ENCODE results near the gene ANXA5. TPM values are rescaled to one million over a fixed set of nuclear protein-coding genes. Genes with fewer than 3 reads are reported as not detected.

ANXA5 gene
- total RNA-seq, 1 experiment from 2014 or later, result 231 TPM

DNA sequence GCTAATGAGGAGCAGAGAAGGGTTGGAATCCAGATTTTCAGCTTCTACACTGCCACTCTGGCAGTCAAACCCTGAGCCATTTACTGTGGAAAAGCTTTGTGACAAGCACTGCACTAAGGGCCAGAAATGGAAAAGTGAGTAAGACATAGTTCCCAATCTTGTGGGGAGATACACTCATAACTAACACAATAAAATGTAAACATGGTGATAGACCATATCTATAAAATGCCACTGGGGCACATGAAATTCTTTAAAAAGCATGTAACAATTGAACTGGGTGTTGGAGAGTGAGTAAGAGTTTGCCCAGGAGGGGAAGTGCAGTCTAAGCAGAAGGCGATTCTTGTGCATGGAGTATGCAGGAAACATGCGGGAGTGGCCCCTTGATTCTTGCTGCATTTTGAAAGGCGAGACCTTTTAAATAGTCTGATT, 32.0 kb upstream of the ANXA5 start:
- Histone ChIP-seq H3K4me2 (ENCODE audit: insufficient read depth, insufficient read length, low read length) (no peak overlapping the region), H3K79me2 (ENCODE audit: insufficient read depth, low read length) (no peaks in the 10 kb centered on the region), H3K4me1 (ENCODE audit: insufficient read depth, low read length) (no peaks in the 10 kb centered on the region), H2AK5ac (ENCODE audit: insufficient read length, low read length) (no peak overlapping the region), H3K56ac (ENCODE audit: insufficient read length, low read depth, low read length) (no peak overlapping the region), H4K5ac (ENCODE audit: insufficient read length, low read depth, low read length) (no peak overlapping the region), H2BK5ac (ENCODE audit: insufficient read length, low read length) (no peak overlapping the region), H2BK120ac (ENCODE audit: low read depth, low read length, poor library complexity, severe bottlenecking) (no peak overlapping the region), H3K79me1 (ENCODE audit: insufficient read depth, low read depth, low read length, poor library complexity, severe bottlenecking) (no peaks in the 10 kb centered on the region), H3K14ac (ENCODE audit: insufficient read depth, low read length) (no peak overlapping the region), H2BK15ac (ENCODE audit: low read depth, low read length) (no peak overlapping the region), H4K8ac (replicated peaks; ENCODE audit: insufficient read length, low read depth, low read length) (no peak overlapping the region), H3K23ac (ENCODE audit: insufficient read length, low read depth, low read length) (no peak overlapping the region), H3K9me3 (ENCODE audit: control insufficient read depth, low read depth, low read length) (no peaks in the 10 kb centered on the region), H3K27ac (ENCODE audit: insufficient read length, low read depth, low read length) (no peak overlapping the region), H4K91ac (ENCODE audit: insufficient read length, low read depth, low read length) (no peak overlapping the region), H2BK12ac (ENCODE audit: insufficient read length, low read depth, low read length) (no peak overlapping the region), H3T11ph (ENCODE audit: low read length) (no peak overlapping the region), H2BK20ac (ENCODE audit: low read depth, low read length, poor library complexity, severe bottlenecking) (no peak overlapping the region), H3K4ac (ENCODE audit: low read depth, low read length) (no peak overlapping the region), H4K20me1 (ENCODE audit: control insufficient read depth, insufficient read depth, insufficient read length) (no peaks in the 10 kb centered on the region), H2AFZ (ENCODE audit: low read length) (no peak overlapping the region), H3K27me3 (ENCODE audit: insufficient read depth, low read length) (no peaks in the 10 kb centered on the region), H3K18ac (ENCODE audit: insufficient read length, low read depth, low read length) (no peak overlapping the region), H3K9ac (ENCODE audit: extremely low read depth, insufficient read length, low read length) (no peak overlapping the region), H3K23me2 (ENCODE audit: insufficient read length, low read depth, low read length, poor library complexity, severe bottlenecking) (no peaks in the 10 kb centered on the region)
- H3K9me3 Mint-ChIP-seq, result peaks cover 0 to 3% of the 10 kb centered on the region in 2 experiments; a peak in 1 of 5 replicates
- no peak overlapping the region for H3K4me3 Mint-ChIP-seq
- no peak for DNase-seq
- H3K27ac Mint-ChIP-seq, result no peak overlapping the region
- no peaks in the 10 kb centered on the region for H3K36me3 Mint-ChIP-seq (ENCODE audit: insufficient read depth in 1 of 3, low read depth in 3 of 3)
- no peak for TF ChIP-seq CTCF (conservative IDR thresholded peaks at IDR 0.05)
- no peaks in the 10 kb centered on the region for H3K27me3 Mint-ChIP-seq (ENCODE audit: low read depth)
- peaks cover 3 to 8% of the 10 kb centered on the region in 2 experiments; a peak in 2 of 4 replicates for H3K4me1 Mint-ChIP-seq
- no CpG with 5 or more reads among the region's 3 CpGs for WGBS (ENCODE audit: extremely low coverage, insufficient read length, low lambda C conversion rate)
